Heart left ventricle (tissue), 16 donors: ENCODE data around the gene GNPDA1. TPM values are rescaled to one million over a fixed set of nuclear protein-coding genes. Genes with fewer than 3 reads are reported as not detected.

Experiments
- ATAC-seq, 4 donors: fragments of 200-7000 bp; cut with Tn5 transposase; one replicate each; pipeline ENCODE4 v1.9.1; 2020 to 2022; ENCODE audit warnings: moderate library complexity in 4 of 4, mild to moderate bottlenecking in 3 of 4, moderate number of reproducible peaks in 1 of 4
- DNase-seq, 5 donors: peaks; one replicate each; pipeline ENCODE4 v3.0.0-alpha.2; 2020
- H3K27ac ChIP-seq, 12 donors: fragments of 200-600 bp; sonication (generic) in 4 of 12; one replicate each; pipeline versions ENCODE4 v1.5.0 to v1.8.0; 2016 to 2022; ENCODE audit warnings: mild to moderate bottlenecking in 2 of 12
- H3K27me3 ChIP-seq, 9 donors: fragments of 200-600 bp; sonication (generic) in 2 of 9; one replicate each; pipeline versions ENCODE4 v1.5.1 to v1.8.0; 2016 to 2022; ENCODE audit warnings: mild to moderate bottlenecking in 3 of 9
- H3K36me3 ChIP-seq, 9 donors: fragments of 200-600 bp; sonication (generic) in 2 of 9; one replicate each; pipeline versions ENCODE4 v1.5.0 to v1.8.0; 2018 to 2022; ENCODE audit warnings: mild to moderate bottlenecking in 2 of 9
- H3K4me1 ChIP-seq, 12 donors: fragments of 200-600 bp; sonication (generic) in 4 of 12; one replicate each; pipeline versions ENCODE4 v1.5.0 to v1.8.0; 2016 to 2022; ENCODE audit warnings: mild to moderate bottlenecking in 3 of 12
- H3K4me3 ChIP-seq, 12 donors: fragments of 200-600 bp; sonication (generic) in 4 of 12; one replicate each; pipeline versions ENCODE4 v1.5.0 to v1.8.0; 2017 to 2022; ENCODE audit warnings: mild to moderate bottlenecking in 9 of 12, moderate library complexity in 4 of 12
- H3K9me3 ChIP-seq, 12 donors: fragments of 200-600 bp; sonication (generic) in 4 of 12; one replicate each; pipeline versions ENCODE4 v1.5.0 to v1.8.0; 2016 to 2022; ENCODE audit warnings: mild to moderate bottlenecking in 1 of 12
- CTCF ChIP-seq, 12 donors: fragments of 200-600 bp; sonication (generic) in 4 of 12; IDR thresholded peaks; one replicate each; pipeline versions ENCODE4 v1.5.0 to v1.8.0; 2018 to 2022; ENCODE audit warnings: antibody characterized with exemption in 12 of 12, mild to moderate bottlenecking in 5 of 12
- POLR2A ChIP-seq, 2 donors: fragments of 450-650 bp; IDR thresholded peaks; one replicate each; pipeline ENCODE4 v1.6.1; 2017; ENCODE audit warnings: antibody characterized with exemption in 2 of 2, mild to moderate bottlenecking in 2 of 2, moderate library complexity in 2 of 2
- WGBS, 4 donors: extraction: QIAGEN DNeasy Blood & Tissue Kit in 2 of 4; methylation state at CpG; one replicate each; pipeline versions ENCODE4 v1.1.5 to v1.1.7; 2013 to 2018; 5-methylcytosine and 5-hydroxymethylcytosine counted together
- intact Hi-C, 10 donors: fragments of 100-400 bp; cut with DNase I; formaldehyde crosslinking; loops; one replicate each; pipeline versions ENCODE4 v1.11.1 to v1.14.2; 2022
- polyA plus RNA-seq, 2 donors: library from polyadenylated mRNA; stranded (reverse); fragments of 200-250 nt; gene quantifications; one replicate each; pipeline ENCODE4 v1.2.3, GENCODE V29; 2013
- total RNA-seq, 9 donors: library from RNA; depleted of rRNA in 2 of 9; stranded (reverse); fragments of >200 nt in 2 of 9; fragmentation: NEBNext Ultra II Directional in 3 of 9; extraction: Animal tissue kit (Norgen Biotek cat#: 25700) in 3 of 9; gene quantifications; one replicate each; pipeline versions ENCODE4 v1.1.0 to v1.2.4, GENCODE V29; 2016 to 2023
- donor health status: ischemic (EF 13 %, LVEDD 7.1; RV severe dilation, severe dysfunction).
- donor health status: healthy with polysubstance abuse.
- donor health status: DM: no; HTN: yes; CAD: no.
- donor health status: DM: no; HTN: no; CAD: no.
- donor health status: ischemic (EF 25% LVEDD 6.9; RV normal size, moderate dysfunction).
- donor health status: ischemic (EF 25% LVEDD 5.7; RV mildly dilated, moderate dysfunction).
- donor health status: healthy.
- donor health status: DM: yes; HTN: yes; CAD: no.
- donor health status: ischemic (EF 35%, LVEDD 5.7; RV mildly dilated, moderate dysfunction).
- donor health status: nonischemic (EF 11% LVEDD 7.7; RV severe dilation, severe dysfunction).
- donor health status: DM: yes; HTN: yes; CAD: no.
- donor health status: PGD.
- donor health status: ischemic (EF 29% LVEDD 5.4; RV normal size, mild dysfunction).
- donor health status: nonischemic (EF 23%, LVEDD 6.1; RV moderate dilation, normal function).

Gene GNPDA1
- total and polyA plus RNA-seq, 11 donors, result 13.6 to 43.0 (median 23.8) TPM

GRCh38 chr5:141963701-141964100 is 49.1 kb downstream of the GNPDA1 start:
- no peaks in the 10 kb centered on the region for H3K9me3 ChIP-seq
- H3K4me3 ChIP-seq, result no peak overlapping the region
- WGBS, 4 donors, result 54 to 59% (median 56%) methylated on average over 3 of the region's 3 CpGs
- H3K27ac ChIP-seq, result no peak overlapping the region
- H3K4me1 ChIP-seq, result peaks cover 0 to 34% (median 26%) of the 10 kb centered on the region in 12 donors
- no peak for DNase-seq
- TF ChIP-seq POLR2A (IDR thresholded peaks at IDR 0.05) (no peak), CTCF (IDR thresholded peaks at IDR 0.05) (no peak)
- no peak for ATAC-seq
- no peaks in the 10 kb centered on the region for H3K36me3 ChIP-seq
- intact Hi-C loops, result loop anchor here in 1 of 10 donors (5.0 kb wide), 1 partner anchor 41 kb away; the partner anchor contains the start of gene DELE1
- no peaks in the 10 kb centered on the region for H3K27me3 ChIP-seq

DNA sequence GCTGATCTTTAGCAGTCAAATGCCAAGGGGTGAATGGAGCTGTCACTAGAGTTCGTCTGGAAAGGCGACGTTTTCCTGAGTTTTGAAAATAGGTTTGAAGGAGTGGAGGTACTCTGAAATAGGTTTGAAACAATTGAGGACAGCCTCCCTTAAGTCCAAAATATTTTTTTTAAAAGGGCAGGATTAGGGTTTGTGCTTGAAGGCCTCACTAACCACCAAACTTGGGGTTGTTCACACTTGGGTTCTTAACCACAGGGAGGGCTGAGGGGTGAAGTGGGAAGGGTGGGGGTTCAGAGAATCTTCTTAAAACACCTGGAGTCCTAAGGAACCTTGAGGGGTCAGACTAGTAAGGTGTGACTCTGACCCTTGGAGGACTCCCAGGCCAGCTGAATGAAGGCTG is 51.4 kb downstream of the GNPDA1 start:
- Histone ChIP-seq H3K9me3 (no peaks in the 10 kb centered on the region), H3K4me1 (peaks cover 0 to 50% (median 31%) of the 10 kb centered on the region in 12 donors), H3K36me3 (no peaks in the 10 kb centered on the region), H3K27me3 (no peaks in the 10 kb centered on the region), H3K27ac (peak overlapping the region in 2 of 12 donors; percentile 43 to 50), H3K4me3 (no peak overlapping the region)
- DNase-seq, result no peak
- intact Hi-C loops, result loop anchor here in 5 of 10 donors (2.0 to 5.0 kb wide), 3 partner anchors 39 to 269 kb away; partner anchors contain the start of gene DELE1 (in 1 of the 5)
- TF ChIP-seq POLR2A (IDR thresholded peaks at IDR 0.05) (no peak), CTCF (IDR thresholded peaks at IDR 0.05) (no peak)
- ATAC-seq, result no peak
- WGBS, 4 donors, result 82 to 92% (median 88%) methylated on average over 3 of the region's 3 CpGs

DNA sequence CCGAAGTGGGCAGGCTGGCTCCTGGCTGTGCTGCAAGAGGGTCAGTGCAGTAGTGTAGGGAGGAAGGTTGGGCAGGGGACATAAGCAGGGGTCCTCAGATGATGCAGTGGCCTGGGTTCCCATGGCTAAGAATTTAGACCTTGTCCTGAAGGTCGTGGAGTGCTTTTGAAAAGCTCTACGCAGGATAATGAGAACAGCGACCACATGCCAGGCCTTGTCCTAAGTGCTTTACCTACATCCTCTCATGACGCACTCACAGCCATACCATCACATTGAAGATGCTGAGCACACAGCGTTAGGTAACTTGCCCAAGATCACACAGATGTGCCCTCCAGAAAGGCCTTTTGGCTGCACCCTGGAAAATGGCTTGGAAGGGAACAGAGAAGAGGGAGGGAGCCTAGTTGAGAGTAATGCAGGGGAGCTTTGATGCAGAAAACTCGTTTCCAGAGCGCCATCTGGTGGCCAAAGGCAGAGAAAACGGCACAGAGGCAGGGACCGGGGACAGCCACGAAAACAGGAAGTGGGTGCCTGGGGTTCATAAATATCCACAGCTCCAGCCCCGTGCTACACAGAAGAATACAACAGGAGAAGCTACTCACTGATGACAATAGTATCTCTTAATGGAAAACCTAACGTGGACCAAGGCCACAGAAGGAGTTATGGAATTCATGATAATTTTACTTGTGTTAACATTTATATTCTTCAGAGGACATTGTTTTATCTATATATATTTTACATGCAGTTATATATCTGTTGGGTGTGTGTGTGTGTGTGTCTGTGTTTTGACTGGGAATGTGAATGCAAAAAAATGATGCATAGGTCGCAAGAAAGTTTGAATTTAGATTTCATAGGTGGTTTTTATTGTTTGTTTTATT is 52.1 kb downstream of the GNPDA1 start:
- peak; percentile 70 to 83 (median 77) for ATAC-seq
- peak overlapping the region in 9 of 12 donors; percentile 17 to 85 (median 58) for H3K27ac ChIP-seq
- no peak for TF ChIP-seq POLR2A (IDR thresholded peaks at IDR 0.05)
- peak; percentile 84 to 93 (median 88) for TF ChIP-seq CTCF (IDR thresholded peaks at IDR 0.05)
- intact Hi-C loops, result loop anchor here in 9 of 10 donors (1.0 to 5.0 kb wide), 6 partner anchors 38 to 269 kb away; partner anchors contain the start of gene DELE1 (in 1 of the 9)
- H3K9me3 ChIP-seq, result no peaks in the 10 kb centered on the region
- peak; percentile 88 to 93 (median 89) for DNase-seq
- WGBS, 4 donors, result 27 to 30% (median 29%) methylated on average over 14 of the region's 14 CpGs
- no peak overlapping the region for H3K4me3 ChIP-seq
- H3K4me1 ChIP-seq, result peaks cover 0 to 54% (median 32%) of the 10 kb centered on the region in 12 donors
- no peaks in the 10 kb centered on the region for H3K27me3 ChIP-seq
- H3K36me3 ChIP-seq, result no peaks in the 10 kb centered on the region

DNA sequence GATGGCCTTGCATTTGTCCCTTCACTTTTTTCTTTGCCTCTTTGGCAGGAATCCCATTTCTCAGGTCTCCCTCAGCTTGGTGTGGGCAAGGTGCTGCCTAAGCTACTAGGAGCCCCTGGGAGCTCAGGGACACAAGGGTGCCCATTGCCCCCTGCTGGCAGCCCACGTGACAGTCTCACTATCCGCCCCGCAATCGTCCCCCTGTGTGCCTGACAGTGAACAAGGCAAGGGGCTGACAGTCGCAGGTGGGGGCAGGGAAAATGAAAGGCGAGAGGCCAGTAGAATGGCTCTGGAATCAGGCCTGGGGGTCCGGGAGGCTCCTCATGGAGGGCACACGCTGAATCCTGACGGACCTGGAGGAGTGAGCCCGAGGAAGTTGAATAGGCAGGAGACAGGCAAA is 52.8 kb downstream of the GNPDA1 start:
- WGBS, 4 donors, result 51 to 54% (median 53%) methylated on average over 10 of the region's 10 CpGs
- Histone ChIP-seq H3K27ac (peak overlapping the region in 8 of 12 donors; percentile 25 to 91 (median 76)), H3K27me3 (no peaks in the 10 kb centered on the region), H3K4me1 (peaks cover 0 to 61% (median 32%) of the 10 kb centered on the region in 12 donors), H3K36me3 (no peaks in the 10 kb centered on the region), H3K9me3 (no peaks in the 10 kb centered on the region), H3K4me3 (no peak overlapping the region)
- intact Hi-C loops, result loop anchor here in 9 of 10 donors (1.0 to 5.0 kb wide), 6 partner anchors 38 to 269 kb away; partner anchors contain the start of gene DELE1 (in 1 of the 9)
- ATAC-seq (no peak), DNase-seq (peak in 3 of 5 donors; percentile 31 to 65 (median 46))
- no peak for TF ChIP-seq POLR2A (IDR thresholded peaks at IDR 0.05)
- peak in 10 of 12 donors; percentile 9 to 44 (median 18) for TF ChIP-seq CTCF (IDR thresholded peaks at IDR 0.05)
